Vagina (tissue), 2 donors: ENCODE data around the gene CRTAC1.

Experiments used
- POLR2A ChIP-seq, 2 donors: fragments of 450-650 bp; IDR thresholded peaks; one replicate each; pipeline ENCODE4 v1.6.1; 2017; ENCODE audit warnings: antibody characterized with exemption in 2 of 2, mild to moderate bottlenecking in 2 of 2, moderate library complexity in 2 of 2
- POLR2AphosphoS5 ChIP-seq, 2 donors: sonication (generic); formaldehyde crosslinking; IDR thresholded peaks; one replicate each; pipeline ENCODE4 v1.9.0; 2017; ENCODE audit warnings: antibody characterized with exemption in 2 of 2, mild to moderate bottlenecking in 2 of 2, low read depth in 1 of 2; ENCODE audit not compliant: insufficient read depth in 1 of 2
- TF ChIP-seq, protein P1 (sequence below), 3 experiments: fragments of 450-650 bp in 2 of 3; fragments of 200-600 bp in 1 of 3; sonication (generic) in 1 of 3; IDR thresholded peaks; one replicate each; pipeline ENCODE4 v1.5.1; 2017 to 2019; ENCODE audit warnings: antibody characterized with exemption in 3 of 3, mild to moderate bottlenecking in 2 of 3, moderate library complexity in 2 of 3

DNA sequence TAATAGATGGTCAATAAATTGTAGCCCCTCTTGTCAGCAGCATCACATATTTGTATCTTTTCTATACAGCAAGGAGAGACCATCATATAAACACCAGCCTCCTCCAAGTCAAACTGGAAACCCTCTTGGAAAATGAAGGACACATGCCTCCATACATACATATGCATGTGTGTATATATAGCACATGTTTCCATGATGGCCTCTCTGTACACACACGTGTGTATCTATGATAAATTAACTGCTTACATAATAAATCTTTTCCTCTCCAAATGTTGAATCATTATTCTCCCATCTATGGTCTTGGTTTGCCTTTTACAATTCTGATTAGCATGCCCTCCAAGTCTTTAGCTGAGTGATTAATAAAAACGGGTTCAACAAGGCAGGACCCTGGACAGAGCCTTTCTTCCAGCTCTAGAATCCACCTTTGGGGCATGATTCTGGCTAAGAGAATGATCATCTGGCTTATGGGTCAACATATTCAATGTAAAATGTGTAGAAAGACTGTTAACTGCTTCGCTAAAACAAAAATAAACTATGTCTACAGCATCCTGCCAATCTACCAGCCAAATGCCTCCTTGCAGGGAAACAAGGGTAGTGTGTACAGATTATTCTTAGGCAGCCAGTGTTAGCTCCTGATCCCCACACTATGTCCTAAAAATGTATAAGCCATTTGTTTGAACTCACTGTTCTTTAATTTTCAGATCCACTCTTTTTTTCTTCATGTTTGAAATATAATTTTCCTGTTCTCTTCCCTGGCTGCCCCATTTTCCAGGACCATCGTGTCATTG lies 70.0 kb downstream of the CRTAC1 start:
- TF ChIP-seq, protein P1, sequence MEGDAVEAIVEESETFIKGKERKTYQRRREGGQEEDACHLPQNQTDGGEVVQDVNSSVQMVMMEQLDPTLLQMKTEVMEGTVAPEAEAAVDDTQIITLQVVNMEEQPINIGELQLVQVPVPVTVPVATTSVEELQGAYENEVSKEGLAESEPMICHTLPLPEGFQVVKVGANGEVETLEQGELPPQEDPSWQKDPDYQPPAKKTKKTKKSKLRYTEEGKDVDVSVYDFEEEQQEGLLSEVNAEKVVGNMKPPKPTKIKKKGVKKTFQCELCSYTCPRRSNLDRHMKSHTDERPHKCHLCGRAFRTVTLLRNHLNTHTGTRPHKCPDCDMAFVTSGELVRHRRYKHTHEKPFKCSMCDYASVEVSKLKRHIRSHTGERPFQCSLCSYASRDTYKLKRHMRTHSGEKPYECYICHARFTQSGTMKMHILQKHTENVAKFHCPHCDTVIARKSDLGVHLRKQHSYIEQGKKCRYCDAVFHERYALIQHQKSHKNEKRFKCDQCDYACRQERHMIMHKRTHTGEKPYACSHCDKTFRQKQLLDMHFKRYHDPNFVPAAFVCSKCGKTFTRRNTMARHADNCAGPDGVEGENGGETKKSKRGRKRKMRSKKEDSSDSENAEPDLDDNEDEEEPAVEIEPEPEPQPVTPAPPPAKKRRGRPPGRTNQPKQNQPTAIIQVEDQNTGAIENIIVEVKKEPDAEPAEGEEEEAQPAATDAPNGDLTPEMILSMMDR (IDR thresholded peaks at IDR 0.05), result no peak
- TF ChIP-seq POLR2A (IDR thresholded peaks at IDR 0.05) (no peak), POLR2AphosphoS5 (IDR thresholded peaks at IDR 0.05; ENCODE audit: insufficient read depth in 1 of 2, low read depth in 1 of 2) (no peak)
